ENCODE measurements around the gene ABTB2. TPM values are rescaled to one million over a fixed set of nuclear protein-coding genes. Genes with fewer than 3 reads are reported as not detected.

Gene ABTB2
- total RNA-seq, 1 experiment from 2014 or later = not detected

- Histone ChIP-seq H4K20me1 (ENCODE audit: insufficient read depth, low read depth, low read length) (no peaks in the 10 kb centered on the region), H3K36me3 (ENCODE audit: insufficient read depth, low read length) (no peaks in the 10 kb centered on the region), H3K27me3 (ENCODE audit: low read length) (no peaks in the 10 kb centered on the region), H3K4me2 (ENCODE audit: low read depth, low read length, poor library complexity, severe bottlenecking) (no peak overlapping the region), H2AFZ (ENCODE audit: low read length) (no peak overlapping the region), H3K79me2 (ENCODE audit: low read length) (no peaks in the 10 kb centered on the region), H3K4me1 (ENCODE audit: low read length) (peaks cover 17% of the 10 kb centered on the region), H3K9me2 (replicated peaks; ENCODE audit: insufficient read depth, low read length) (no peaks in the 10 kb centered on the region), H3K4me3 (ENCODE audit: low read length) (no peak overlapping the region), H3K9me3 (ENCODE audit: low read length) (no peaks in the 10 kb centered on the region), H3K9ac (ENCODE audit: low read length) (no peak overlapping the region), H3K27ac (ENCODE audit: low read length) (no peak overlapping the region)
- DNase-seq = no peak
These were observed 121.2 kb downstream of the ABTB2 start for GRCh38 chr11:34236572-34236971.

GRCh38 chr11:34235591-34236071, 122.2 kb downstream of the ABTB2 start:
- Histone ChIP-seq H3K79me2 (ENCODE audit: low read length) (no peaks in the 10 kb centered on the region), H3K4me3 (ENCODE audit: low read length) (no peak overlapping the region), H3K27ac (ENCODE audit: low read length) (no peak overlapping the region), H3K36me3 (ENCODE audit: insufficient read depth, low read length) (no peaks in the 10 kb centered on the region), H3K4me1 (ENCODE audit: low read length) (peaks cover 14% of the 10 kb centered on the region), H3K4me2 (ENCODE audit: low read depth, low read length, poor library complexity, severe bottlenecking) (no peak overlapping the region), H3K27me3 (ENCODE audit: low read length) (no peaks in the 10 kb centered on the region), H3K9me2 (replicated peaks; ENCODE audit: insufficient read depth, low read length) (no peaks in the 10 kb centered on the region), H2AFZ (ENCODE audit: low read length) (no peak overlapping the region), H3K9me3 (ENCODE audit: low read length) (no peaks in the 10 kb centered on the region), H3K9ac (ENCODE audit: low read length) (no peak overlapping the region), H4K20me1 (ENCODE audit: insufficient read depth, low read depth, low read length) (no peaks in the 10 kb centered on the region)
- DNase-seq = no peak

GRCh38 chr11:34235189-34235588, 122.6 kb downstream of the ABTB2 start:
- no peak overlapping the region for H3K4me2 ChIP-seq (ENCODE audit: low read depth, low read length, poor library complexity, severe bottlenecking)
- H3K79me2 ChIP-seq (ENCODE audit: low read length) = no peaks in the 10 kb centered on the region
- H3K4me3 ChIP-seq (ENCODE audit: low read length) = no peak overlapping the region

DNA sequence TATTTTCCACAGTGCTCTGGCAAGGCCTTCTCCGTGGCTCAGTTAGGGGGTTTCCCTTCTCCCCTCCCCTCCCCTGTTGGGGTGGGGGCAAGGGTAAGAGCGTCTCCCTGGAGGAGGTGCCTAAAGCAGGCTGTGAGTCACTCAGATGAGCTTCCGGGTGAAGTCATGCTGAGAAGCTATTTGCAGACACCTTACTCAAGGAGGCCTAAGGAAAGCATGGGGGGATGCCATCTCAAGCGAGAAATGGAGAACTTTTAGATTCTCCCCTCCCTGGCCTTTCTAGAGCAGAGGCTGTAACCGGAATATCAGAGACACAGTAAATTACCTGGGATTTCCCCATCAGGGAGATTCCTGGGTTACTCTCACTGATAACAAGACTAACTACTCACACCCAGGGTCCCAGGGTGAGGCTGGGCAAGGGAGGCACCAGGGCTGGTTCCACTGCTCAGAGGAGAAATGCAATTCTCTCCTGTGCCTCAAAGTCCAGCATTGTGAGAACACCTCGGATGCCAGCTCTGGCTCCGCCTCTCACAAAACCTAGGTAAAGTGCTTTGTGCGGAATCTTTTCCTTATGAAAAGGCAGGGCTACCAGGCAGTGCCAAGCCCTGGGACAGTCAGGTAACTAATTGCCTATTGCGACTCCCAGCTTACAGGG, 123.6 kb downstream of the ABTB2 start:
- no peak overlapping the region for H3K4me2 ChIP-seq (ENCODE audit: low read depth, low read length, poor library complexity, severe bottlenecking)
- no peak overlapping the region for H2AFZ ChIP-seq (ENCODE audit: low read length)

More at GRCh38 chr11:34235189-34235588, 122.6 kb downstream of the ABTB2 start:
- no peaks in the 10 kb centered on the region for H3K36me3 ChIP-seq (ENCODE audit: insufficient read depth, low read length)
- no peak overlapping the region for H3K27ac ChIP-seq (ENCODE audit: low read length)
- H3K9ac ChIP-seq (ENCODE audit: low read length) = no peak overlapping the region
- no peaks in the 10 kb centered on the region for H3K27me3 ChIP-seq (ENCODE audit: low read length)
- H4K20me1 ChIP-seq (ENCODE audit: insufficient read depth, low read depth, low read length) = no peaks in the 10 kb centered on the region
- no peaks in the 10 kb centered on the region for H3K9me2 ChIP-seq (replicated peaks; ENCODE audit: insufficient read depth, low read length)
- H2AFZ ChIP-seq (ENCODE audit: low read length) = no peak overlapping the region
- H3K4me1 ChIP-seq (ENCODE audit: low read length) = peaks cover 13% of the 10 kb centered on the region
- no peak for DNase-seq
- H3K9me3 ChIP-seq (ENCODE audit: low read length) = no peaks in the 10 kb centered on the region

DNA sequence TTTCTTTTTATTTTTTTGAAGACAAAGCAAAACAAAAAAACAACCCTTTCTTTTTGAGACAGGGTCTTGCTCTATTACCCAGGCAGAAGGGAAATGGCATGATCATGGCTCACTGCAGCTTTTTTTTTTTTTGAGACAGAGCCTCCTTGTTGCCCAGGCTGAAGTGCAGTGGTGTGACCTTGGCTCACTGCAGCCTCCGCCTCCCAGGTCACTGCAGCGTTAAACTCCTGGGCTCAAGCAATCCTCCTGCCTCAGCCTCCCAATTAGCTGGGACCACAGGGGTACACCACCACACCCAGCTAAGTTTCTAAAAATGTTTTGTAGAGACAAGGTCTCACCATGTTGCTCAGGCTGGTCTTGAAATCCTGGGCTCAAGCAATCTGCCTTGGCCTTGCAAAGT, 124.6 kb downstream of the ABTB2 start:
- no peak overlapping the region for H3K9ac ChIP-seq (ENCODE audit: low read length)
- H3K27ac ChIP-seq (ENCODE audit: low read length) = no peak overlapping the region
- H3K27me3 ChIP-seq (ENCODE audit: low read length) = no peaks in the 10 kb centered on the region
- no peaks in the 10 kb centered on the region for H3K36me3 ChIP-seq (ENCODE audit: insufficient read depth, low read length)
- no peak for DNase-seq
- no peaks in the 10 kb centered on the region for H3K4me1 ChIP-seq (ENCODE audit: low read length)
- H3K79me2 ChIP-seq (ENCODE audit: low read length) = no peaks in the 10 kb centered on the region
- H3K9me3 ChIP-seq (ENCODE audit: low read length) = no peaks in the 10 kb centered on the region
- no peak overlapping the region for H3K4me3 ChIP-seq (ENCODE audit: low read length)
- H2AFZ ChIP-seq (ENCODE audit: low read length) = no peak overlapping the region
- no peaks in the 10 kb centered on the region for H4K20me1 ChIP-seq (ENCODE audit: insufficient read depth, low read depth, low read length)
- H3K4me2 ChIP-seq (ENCODE audit: low read depth, low read length, poor library complexity, severe bottlenecking) = no peak overlapping the region
- no peaks in the 10 kb centered on the region for H3K9me2 ChIP-seq (replicated peaks; ENCODE audit: insufficient read depth, low read length)

More for the DNA sequence above, 123.6 kb downstream of the ABTB2 start:
- Histone ChIP-seq H4K20me1 (ENCODE audit: insufficient read depth, low read depth, low read length) (no peaks in the 10 kb centered on the region), H3K36me3 (ENCODE audit: insufficient read depth, low read length) (no peaks in the 10 kb centered on the region), H3K4me1 (ENCODE audit: low read length) (peaks cover 3% of the 10 kb centered on the region), H3K4me3 (ENCODE audit: low read length) (no peak overlapping the region), H3K9me3 (ENCODE audit: low read length) (no peaks in the 10 kb centered on the region), H3K79me2 (ENCODE audit: low read length) (no peaks in the 10 kb centered on the region), H3K27ac (ENCODE audit: low read length) (no peak overlapping the region), H3K9ac (ENCODE audit: low read length) (no peak overlapping the region), H3K9me2 (replicated peaks; ENCODE audit: insufficient read depth, low read length) (no peaks in the 10 kb centered on the region), H3K27me3 (ENCODE audit: low read length) (no peaks in the 10 kb centered on the region)
- DNase-seq = peak; percentile 46

- H3K27ac ChIP-seq (ENCODE audit: low read length) = no peak overlapping the region
- H3K27me3 ChIP-seq (ENCODE audit: low read length) = no peaks in the 10 kb centered on the region
- no peak overlapping the region for H3K4me2 ChIP-seq (ENCODE audit: low read depth, low read length, poor library complexity, severe bottlenecking)
- H2AFZ ChIP-seq (ENCODE audit: low read length) = no peak overlapping the region
- no peak overlapping the region for H3K4me3 ChIP-seq (ENCODE audit: low read length)
- no peaks in the 10 kb centered on the region for H3K79me2 ChIP-seq (ENCODE audit: low read length)
- H3K36me3 ChIP-seq (ENCODE audit: insufficient read depth, low read length) = no peaks in the 10 kb centered on the region
- no peaks in the 10 kb centered on the region for H3K9me3 ChIP-seq (ENCODE audit: low read length)
- no peaks in the 10 kb centered on the region for H3K9me2 ChIP-seq (replicated peaks; ENCODE audit: insufficient read depth, low read length)
- H3K4me1 ChIP-seq (ENCODE audit: low read length) = no peaks in the 10 kb centered on the region
- H4K20me1 ChIP-seq (ENCODE audit: insufficient read depth, low read depth, low read length) = no peaks in the 10 kb centered on the region
- H3K9ac ChIP-seq (ENCODE audit: low read length) = no peak overlapping the region
- DNase-seq = no peak
These were observed 125.0 kb downstream of the ABTB2 start for GRCh38 chr11:34232807-34233206.

- Histone ChIP-seq H3K36me3 (ENCODE audit: insufficient read depth, low read length) (no peaks in the 10 kb centered on the region), H3K4me2 (ENCODE audit: low read depth, low read length, poor library complexity, severe bottlenecking) (no peak overlapping the region), H2AFZ (ENCODE audit: low read length) (no peak overlapping the region)
These were observed 131.6 kb downstream of the ABTB2 start for GRCh38 chr11:34226210-34226609.

DNA sequence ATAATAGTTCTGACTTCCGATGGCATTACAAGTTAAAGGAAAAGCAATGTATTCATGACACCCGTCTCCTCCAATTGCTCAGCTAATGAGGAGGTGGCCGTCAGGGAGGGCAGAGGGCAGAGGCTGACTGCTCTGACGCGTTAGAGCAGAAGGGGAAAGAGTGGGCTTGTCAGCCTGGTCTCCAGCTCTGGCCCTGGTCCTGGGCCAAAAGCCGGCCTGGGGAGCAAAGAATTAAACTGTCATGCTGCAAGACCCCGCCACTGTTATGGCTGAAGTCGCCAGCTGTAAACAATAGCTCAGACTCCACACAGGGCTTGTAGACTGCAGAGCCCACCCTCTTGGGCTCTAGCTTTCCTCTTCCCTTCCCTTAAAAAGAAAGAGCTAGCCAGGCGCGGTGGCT, 132.7 kb downstream of the ABTB2 start:
- H3K4me2 ChIP-seq (ENCODE audit: low read depth, low read length, poor library complexity, severe bottlenecking) = no peak overlapping the region
- H3K27ac ChIP-seq (ENCODE audit: low read length) = no peak overlapping the region
- H3K79me2 ChIP-seq (ENCODE audit: low read length) = no peaks in the 10 kb centered on the region
- H3K4me1 ChIP-seq (ENCODE audit: low read length) = no peaks in the 10 kb centered on the region
- H4K20me1 ChIP-seq (ENCODE audit: insufficient read depth, low read depth, low read length) = no peaks in the 10 kb centered on the region
- DNase-seq = no peak
- H3K4me3 ChIP-seq (ENCODE audit: low read length) = no peak overlapping the region
- H3K27me3 ChIP-seq (ENCODE audit: low read length) = no peaks in the 10 kb centered on the region
- no peaks in the 10 kb centered on the region for H3K9me3 ChIP-seq (ENCODE audit: low read length)
- no peak overlapping the region for H3K9ac ChIP-seq (ENCODE audit: low read length)
- no peak overlapping the region for H2AFZ ChIP-seq (ENCODE audit: low read length)
- H3K36me3 ChIP-seq (ENCODE audit: insufficient read depth, low read length) = no peaks in the 10 kb centered on the region
- H3K9me2 ChIP-seq (replicated peaks; ENCODE audit: insufficient read depth, low read length) = no peaks in the 10 kb centered on the region

More at GRCh38 chr11:34226210-34226609, 131.6 kb downstream of the ABTB2 start:
- Histone ChIP-seq H3K4me3 (ENCODE audit: low read length) (no peak overlapping the region), H3K27ac (ENCODE audit: low read length) (no peak overlapping the region), H3K9me2 (replicated peaks; ENCODE audit: insufficient read depth, low read length) (no peaks in the 10 kb centered on the region), H3K4me1 (ENCODE audit: low read length) (no peaks in the 10 kb centered on the region), H3K9me3 (ENCODE audit: low read length) (no peaks in the 10 kb centered on the region), H3K27me3 (ENCODE audit: low read length) (no peaks in the 10 kb centered on the region), H4K20me1 (ENCODE audit: insufficient read depth, low read depth, low read length) (no peaks in the 10 kb centered on the region), H3K79me2 (ENCODE audit: low read length) (no peaks in the 10 kb centered on the region), H3K9ac (ENCODE audit: low read length) (no peak overlapping the region)
- no peak for DNase-seq
